Endothelial cell of umbilical vein (primary cell): Measurements from ENCODE around the gene DNAH3. TPM values are rescaled to one million over a fixed set of nuclear protein-coding genes. Genes with fewer than 3 reads are reported as not detected.
A peak's percentile ranks its signal among the peaks of the same experiment; 100 is the strongest.

ENCODE experiments used
- BruUV-seq: library from RNA; stranded (reverse); fragments of 400-500 nt; replicated peaks from 2 replicates; lab custom pipeline; 2021; lab: Mats Ljungman, UMichigan
- CTCF ChIA-PET: fragments of 300-600, 350-600 bp; sonication (Branson Sonifier 250); formaldehyde crosslinking; loops from one replicate; lab custom pipeline; 2021; ENCODE audit warnings: antibody characterized with exemption, inconsistent platforms; lab: Charles Lee
- POLR2A ChIA-PET: fragments of 300-600, 350-600 bp; sonication (Branson Sonifier 250); formaldehyde crosslinking; loops from one replicate; lab custom pipeline; 2021; ENCODE audit warnings: antibody characterized with exemption, inconsistent platforms; lab: Charles Lee
- DNase-seq: peaks from one replicate; pipeline ENCODE4 v3.0.0-alpha.2; 2011; ENCODE audit warnings: low read depth, low spot score
- FAIRE-seq: peaks from 2 replicates; lab custom pipeline; 2011; peaks lifted over from hg19 to GRCh38; lab: Jason Lieb, UNC
- H2AFZ ChIP-seq: 2 replicates; pipeline ENCODE4 v1.6.0; 2012; ENCODE audit warnings: low read depth, low read length, control low read depth, inconsistent platforms
- H3K27ac ChIP-seq: 2 replicates; pipeline ENCODE4 v1.5.1; 2011; ENCODE audit warnings: low read depth, mild to moderate bottlenecking, control low read depth, low read length, moderate library complexity; ENCODE audit not compliant: insufficient read depth
- H3K27me3 ChIP-seq, 2 experiments: 2 replicates each; pipeline versions ENCODE4 v1.6.0 to v1.6.1; 2011; ENCODE audit warnings: low read length in 2 of 2, mixed read lengths in 1 of 2; ENCODE audit not compliant: control insufficient read depth in 2 of 2, insufficient read depth in 2 of 2
- H3K36me3 ChIP-seq, 2 experiments: 2 replicates in 1 of 2; 3 replicates in 1 of 2; pipeline ENCODE4 v1.5.1; 2011; ENCODE audit warnings: low read length in 2 of 2, mild to moderate bottlenecking in 1 of 2, moderate library complexity in 1 of 2; ENCODE audit not compliant: control insufficient read depth in 2 of 2, insufficient read depth in 2 of 2; ENCODE audit errors: extremely low read depth in 1 of 2
- H3K4me1 ChIP-seq: 3 replicates; pipeline ENCODE4 v1.5.1; 2011; ENCODE audit warnings: mild to moderate bottlenecking, low read length; ENCODE audit not compliant: control insufficient read depth, insufficient read depth; ENCODE audit errors: extremely low read depth
- H3K4me2 ChIP-seq: 2 replicates; pipeline ENCODE4 v1.6.1; 2011; ENCODE audit warnings: low read length, control low read depth, mixed read lengths; ENCODE audit not compliant: insufficient read depth
- H3K4me3 ChIP-seq, 3 experiments: fragments of 200-600 bp in 1 of 3; sonication (generic), shearing (Covaris generic) in 1 of 3; replicated peaks in 1 of 3; 2 replicates each; pipeline ENCODE4 v1.5.1; 2011 to 2016; ENCODE audit warnings: control low read depth in 3 of 3, low read length in 3 of 3, mild to moderate bottlenecking in 2 of 3, inconsistent platforms in 1 of 3, low read depth in 1 of 3, moderate library complexity in 1 of 3; ENCODE audit not compliant: insufficient read depth in 1 of 3
- H3K79me2 ChIP-seq: 2 replicates; pipeline ENCODE4 v1.6.0; 2012; ENCODE audit warnings: low read length, inconsistent platforms; ENCODE audit not compliant: control insufficient read depth, insufficient read depth
- H3K9ac ChIP-seq: replicated peaks from 2 replicates; pipeline ENCODE3; 2011; ENCODE audit warnings: low read length, control low read depth; ENCODE audit not compliant: insufficient read depth; ENCODE audit errors: extremely low read depth
- H3K9me1 ChIP-seq: replicated peaks from 3 replicates; pipeline ENCODE4 v1.6.0; 2011; ENCODE audit warnings: mild to moderate bottlenecking, low read length; ENCODE audit not compliant: control insufficient read depth, insufficient read depth; ENCODE audit errors: extremely low read depth
- H3K9me3 ChIP-seq: replicated peaks from 2 replicates; pipeline ENCODE4 v1.5.1; 2012; ENCODE audit warnings: low read length, inconsistent platforms; ENCODE audit not compliant: control insufficient read depth, insufficient read depth
- H4K20me1 ChIP-seq: replicated peaks from 2 replicates; pipeline ENCODE3; 2011; ENCODE audit warnings: mild to moderate bottlenecking, low read length; ENCODE audit not compliant: control insufficient read depth, insufficient read depth; ENCODE audit errors: extremely low read depth
- EZH2 ChIP-seq: IDR thresholded peaks from 2 replicates; pipeline ENCODE4 v1.6.1; 2012; ENCODE audit warnings: borderline replicate concordance, low read depth, mild to moderate bottlenecking, moderate library complexity, low read length, inconsistent platforms; ENCODE audit not compliant: severe bottlenecking
- FOS ChIP-seq: IDR thresholded peaks from 2 replicates; pipeline ENCODE4 v1.6.1; 2011; ENCODE audit warnings: mild to moderate bottlenecking, low read length, moderate library complexity, borderline replicate concordance; ENCODE audit not compliant: insufficient read depth
- GATA2 ChIP-seq: IDR thresholded peaks from 2 replicates; pipeline ENCODE4 v1.7.0; 2011; ENCODE audit warnings: low read depth, mild to moderate bottlenecking, moderate library complexity, mixed read lengths, low read length; ENCODE audit not compliant: insufficient read length, insufficient read depth
- JUN ChIP-seq: IDR thresholded peaks from 2 replicates; pipeline ENCODE4 v1.6.1; 2011; ENCODE audit warnings: borderline replicate concordance, low read depth; ENCODE audit not compliant: insufficient read length, insufficient read depth
- MYC ChIP-seq: IDR thresholded peaks from one replicate; pipeline ENCODE4 v1.6.1; 2011; ENCODE audit warnings: mild to moderate bottlenecking, low read depth, low read length
- POLR2A ChIP-seq: IDR thresholded peaks from 2 replicates; pipeline ENCODE4 v1.6.1; 2012; ENCODE audit warnings: low read depth, mild to moderate bottlenecking, control low read depth, low read length
- POLR2AphosphoS5 ChIP-seq: IDR thresholded peaks from 2 replicates; pipeline ENCODE4 v1.6.1; 2012; ENCODE audit warnings: low read depth, mild to moderate bottlenecking, control low read depth, low read length, moderate library complexity; ENCODE audit not compliant: insufficient read depth
- dilution Hi-C: fragments of 300-500 bp; cut with MboI; formaldehyde crosslinking; loops from one replicate; pipeline ENCODE4 v1.15.0; 2019; ENCODE audit warnings: low sequenced_read_pairs; ENCODE audit not compliant: extremely low pct_ligation_motif_present
- intact Hi-C: fragments of 100-400 bp; cut with micrococcal nuclease; formaldehyde crosslinking; loops from one replicate; pipeline ENCODE4 v1.10.0; 2022
- polyA plus RNA-seq, 4 experiments: library from polyadenylated mRNA; depleted of rRNA in 3 of 4; stranded (reverse) in 3 of 4; unstranded in 1 of 4; fragments of >200 nt; gene quantifications; 2 replicates each; pipeline versions ENCODE4 v1.2.1 to v1.2.3, GENCODE V29; 2011 to 2012; ENCODE audit warnings: missing spikeins in 1 of 4
- total RNA-seq: library from RNA; stranded (reverse); gene quantifications from 2 replicates; pipeline ENCODE4 v1.2.3, GENCODE V29; 2021
- TF ChIP-seq, protein P1 (sequence below), 2 donors: IDR thresholded peaks; 1 replicate in 1 of 2; 2 replicates in 1 of 2; pipeline ENCODE4 v1.5.1; 2011; ENCODE audit warnings: low read length in 2 of 2, mild to moderate bottlenecking in 2 of 2, moderate library complexity in 2 of 2, control low read depth in 1 of 2, inconsistent platforms in 1 of 2, low read depth in 1 of 2; ENCODE audit not compliant: insufficient read depth in 1 of 2; ENCODE audit errors: extremely low read depth in 1 of 2
- TF ChIP-seq, protein P2 (sequence below): IDR thresholded peaks from 2 replicates; pipeline ENCODE4 v1.6.1; 2011; ENCODE audit not compliant: insufficient read depth, insufficient read length

The DNAH3 gene
- total and polyA plus RNA-seq, 2 donors (not counting 3 experiments of a cell fraction or from before 2014, with no cell fraction given), result not detected

DNA sequence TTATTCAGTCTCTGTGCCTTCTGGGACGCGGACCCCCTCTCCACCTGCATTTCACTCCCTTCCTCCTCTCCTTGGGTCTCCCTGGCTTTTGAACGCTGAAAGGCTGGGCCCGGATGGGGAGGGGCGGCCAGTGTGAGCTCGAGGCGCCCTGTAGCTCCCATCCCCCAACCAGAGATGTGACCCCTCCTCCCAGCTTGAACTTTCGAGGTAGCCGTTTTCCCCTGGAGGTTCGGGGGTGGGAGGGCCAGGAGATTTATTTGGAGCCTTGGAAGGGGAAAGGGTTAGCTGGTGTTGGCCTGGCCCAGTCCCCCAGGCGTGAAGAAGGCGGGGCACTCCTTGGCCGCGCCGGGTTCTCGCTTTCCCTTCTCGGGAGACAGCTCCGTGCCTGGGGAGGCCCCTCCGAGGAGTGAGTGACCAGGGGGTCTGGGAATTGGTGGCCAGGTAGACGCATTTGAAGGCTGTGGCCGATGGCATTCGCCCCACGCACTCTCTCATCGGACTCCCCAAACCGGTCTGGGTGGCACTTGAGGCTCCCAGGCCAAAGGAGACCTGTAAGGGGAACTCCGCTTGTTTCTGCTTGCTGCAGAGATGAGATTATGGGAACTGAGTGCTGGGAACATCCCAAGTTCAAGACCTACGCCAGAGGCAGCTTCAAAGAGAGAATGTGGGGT, 8.8 kb upstream of the DNAH3 start:
- Histone ChIP-seq H3K4me2 (peak overlapping the region; percentile 92), H3K9me3 (no peaks in the 10 kb centered on the region), H2AFZ (peak overlapping the region; percentile 78), H3K9me1 (no peaks in the 10 kb centered on the region), H3K4me1 (peaks cover 13% of the 10 kb centered on the region), H3K36me3 (peaks cover under 1 to 5% of the 10 kb centered on the region in 2 experiments), H4K20me1 (no peaks in the 10 kb centered on the region), H3K4me3 (peak overlapping the region; percentile 58 to 83 (median 64)), H3K27me3 (no peaks in the 10 kb centered on the region), H3K9ac (peak overlapping the region; percentile 65), H3K79me2 (no peaks in the 10 kb centered on the region), H3K27ac (no peak overlapping the region)
- TF ChIP-seq EZH2 (no peak), MYC (no peak), POLR2AphosphoS5 (no peak), GATA2 (no peak), FOS (no peak), POLR2A (no peak), JUN (no peak)
- TF ChIP-seq, protein P1, sequence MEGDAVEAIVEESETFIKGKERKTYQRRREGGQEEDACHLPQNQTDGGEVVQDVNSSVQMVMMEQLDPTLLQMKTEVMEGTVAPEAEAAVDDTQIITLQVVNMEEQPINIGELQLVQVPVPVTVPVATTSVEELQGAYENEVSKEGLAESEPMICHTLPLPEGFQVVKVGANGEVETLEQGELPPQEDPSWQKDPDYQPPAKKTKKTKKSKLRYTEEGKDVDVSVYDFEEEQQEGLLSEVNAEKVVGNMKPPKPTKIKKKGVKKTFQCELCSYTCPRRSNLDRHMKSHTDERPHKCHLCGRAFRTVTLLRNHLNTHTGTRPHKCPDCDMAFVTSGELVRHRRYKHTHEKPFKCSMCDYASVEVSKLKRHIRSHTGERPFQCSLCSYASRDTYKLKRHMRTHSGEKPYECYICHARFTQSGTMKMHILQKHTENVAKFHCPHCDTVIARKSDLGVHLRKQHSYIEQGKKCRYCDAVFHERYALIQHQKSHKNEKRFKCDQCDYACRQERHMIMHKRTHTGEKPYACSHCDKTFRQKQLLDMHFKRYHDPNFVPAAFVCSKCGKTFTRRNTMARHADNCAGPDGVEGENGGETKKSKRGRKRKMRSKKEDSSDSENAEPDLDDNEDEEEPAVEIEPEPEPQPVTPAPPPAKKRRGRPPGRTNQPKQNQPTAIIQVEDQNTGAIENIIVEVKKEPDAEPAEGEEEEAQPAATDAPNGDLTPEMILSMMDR (IDR thresholded peaks at IDR 0.05; ENCODE audit: extremely low read depth in 1 of 2, insufficient read depth in 1 of 2, low read depth in 1 of 2, low read length in 2 of 2), result no peak
- TF ChIP-seq, protein P2, sequence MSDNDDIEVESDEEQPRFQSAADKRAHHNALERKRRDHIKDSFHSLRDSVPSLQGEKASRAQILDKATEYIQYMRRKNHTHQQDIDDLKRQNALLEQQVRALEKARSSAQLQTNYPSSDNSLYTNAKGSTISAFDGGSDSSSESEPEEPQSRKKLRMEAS, result no peak
- dilution Hi-C loops, result no loop called here
- peak; percentile 32 for DNase-seq
- ChIA-PET POLR2A (no interaction called here), CTCF (interaction anchor here (1.0 to 5.1 kb wide), 7 partner anchors 9 to 385 kb away, joined by 3 to 117 read pairs (median 4); no protein-coding TSS in a partner anchor)
- no peak for FAIRE-seq
- BruUV-seq, result TSS peak; percentile 17
- intact Hi-C loops, result loop anchor here (5.0 kb wide), 2 partner anchors 252 to 1163 kb away; no protein-coding TSS in a partner anchor
